NOMO-1 (cell line): ENCODE measurements around the gene PHLDB2.
"Not testable (repeated sequence)": the region's sequence is repeated elsewhere in the genome, so short reads cannot be mapped to it uniquely, and the experiment has no call there.

Source experiments
- DNase-seq, 2 experiments: peaks; one replicate each; lab custom pipeline; 2025; ENCODE audit not compliant: unreplicated experiment in 2 of 2; lab: John Stamatoyannopoulos, UW

Gene PHLDB2

DNA sequence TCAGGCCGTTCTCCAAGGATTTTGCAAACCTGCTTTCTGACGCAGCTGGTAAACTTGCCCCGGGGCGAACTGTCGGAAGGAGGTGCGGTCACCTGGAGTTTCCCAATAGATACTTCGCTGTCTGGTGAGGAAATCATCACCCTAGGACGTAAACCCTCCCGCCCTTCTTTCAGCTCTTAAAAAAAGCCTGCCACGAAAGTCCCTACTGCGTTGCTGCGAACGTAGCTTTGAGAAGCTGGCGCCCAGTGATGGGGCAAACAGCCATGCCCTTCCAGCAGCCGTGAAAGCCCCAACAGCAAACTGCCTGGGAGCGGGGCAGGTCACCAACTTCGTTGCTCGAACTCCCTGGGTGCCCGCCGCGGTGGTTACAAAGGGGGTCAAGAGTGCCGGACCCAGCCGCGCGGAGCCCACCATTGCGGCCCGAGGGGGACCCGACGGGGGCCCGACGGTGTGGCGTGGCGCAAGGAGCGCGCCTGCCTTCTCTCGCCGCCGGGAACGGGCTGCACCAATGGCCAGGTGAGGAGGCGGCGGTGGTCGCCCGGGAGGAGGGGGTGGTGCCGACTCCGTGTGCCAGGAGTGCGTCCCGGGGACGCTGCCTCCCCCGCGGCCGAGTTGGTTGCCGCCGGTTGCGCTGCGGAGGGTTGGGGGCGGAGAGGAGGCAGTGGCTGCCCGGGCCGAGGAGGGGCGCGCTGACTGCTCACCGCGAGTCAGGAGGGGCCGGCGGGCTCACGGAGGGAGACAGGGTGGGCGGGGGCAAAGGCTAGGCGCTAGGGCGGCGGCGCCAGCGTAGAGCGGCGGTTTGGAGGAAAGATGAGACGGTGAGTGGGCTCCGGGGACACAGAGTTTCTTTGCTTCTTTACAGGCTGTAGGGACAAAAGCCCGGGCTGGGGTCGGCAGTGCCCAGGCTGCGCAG, at the start of gene PHLDB2:
TSS of gene PHLDB2 (plus strand) at position 205 of the 913 bp plus-strand sequence. CDS start 24,813 bp downstream, outside the sequence.
- no peak for DNase-seq

- DNase-seq = no peak
Observed at GRCh38 chr3:111810909-111811308, 48.2 kb upstream of the PHLDB2 start.

GRCh38 chr3:111811811-111812210, 47.3 kb upstream of the PHLDB2 start:
- no peak for DNase-seq

DNA sequence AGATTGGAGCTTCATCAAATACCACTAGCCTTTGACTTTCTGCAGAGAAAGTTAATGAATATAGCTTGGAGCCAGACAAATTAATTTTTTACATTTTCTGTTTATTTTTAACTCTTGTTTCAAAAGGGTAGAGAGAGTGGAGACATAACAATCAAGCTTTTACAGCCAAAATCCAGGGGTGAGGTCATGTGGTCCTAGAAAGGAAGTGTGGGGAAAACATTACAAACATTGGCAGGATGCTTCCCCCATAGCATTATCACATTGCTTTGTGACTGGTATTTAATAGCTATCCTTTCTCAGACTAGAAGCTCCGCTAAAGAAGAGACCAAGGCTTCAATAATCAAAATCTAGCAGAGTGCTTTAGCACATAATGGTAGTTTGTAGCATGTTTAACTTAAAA, 46.4 kb upstream of the PHLDB2 start:
- no peak for DNase-seq

DNA sequence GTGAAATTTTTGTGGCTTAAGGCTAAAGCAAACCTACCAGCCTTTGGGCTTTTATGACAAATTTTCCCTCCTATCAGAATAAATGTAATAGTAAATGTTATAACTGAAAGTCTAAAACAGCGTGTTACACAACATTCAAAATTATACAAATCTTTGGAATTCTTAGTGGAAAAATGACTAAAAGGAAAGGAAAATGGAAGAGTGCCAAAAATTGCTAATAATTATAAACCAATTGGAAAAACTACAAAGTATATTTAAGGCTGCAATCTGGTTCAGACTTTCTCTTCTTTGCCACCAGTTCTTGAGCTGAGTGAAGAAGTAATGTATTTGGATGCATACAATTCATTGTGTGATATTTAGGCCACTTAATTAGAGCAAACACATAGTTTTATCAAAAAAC, 45.6 kb upstream of the PHLDB2 start:
- no peak for DNase-seq

GRCh38 chr3:111813979-111814378, 45.1 kb upstream of the PHLDB2 start:
- DNase-seq = no peak

GRCh38 chr3:111816771-111817170, 42.3 kb upstream of the PHLDB2 start:
- not testable (repeated sequence) for DNase-seq

- DNase-seq = no peak
Observed at GRCh38 chr3:111819927-111820326, 39.1 kb upstream of the PHLDB2 start.

DNA sequence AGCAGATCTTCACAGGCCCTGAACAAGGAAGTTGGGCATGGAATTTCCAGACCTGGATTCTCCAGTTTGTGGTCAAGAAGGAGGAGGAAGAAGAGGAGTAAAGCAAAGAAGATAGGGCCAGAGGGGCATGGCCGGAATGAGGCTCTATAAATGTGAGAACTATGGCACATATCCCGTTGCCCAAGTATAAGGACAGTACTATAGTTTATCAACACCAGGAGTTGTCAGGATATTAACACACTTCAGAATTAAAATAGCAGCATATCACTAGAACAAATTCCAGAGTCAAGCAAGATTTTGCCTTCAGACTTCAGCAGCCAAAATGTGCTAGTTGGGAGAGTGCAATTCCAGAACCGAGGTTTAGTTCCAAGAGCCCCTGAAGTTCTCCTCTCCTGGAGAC, 38.4 kb upstream of the PHLDB2 start:
- DNase-seq = no peak

- DNase-seq = no peak
Observed at GRCh38 chr3:111821891-111822290, 37.2 kb upstream of the PHLDB2 start.

DNA sequence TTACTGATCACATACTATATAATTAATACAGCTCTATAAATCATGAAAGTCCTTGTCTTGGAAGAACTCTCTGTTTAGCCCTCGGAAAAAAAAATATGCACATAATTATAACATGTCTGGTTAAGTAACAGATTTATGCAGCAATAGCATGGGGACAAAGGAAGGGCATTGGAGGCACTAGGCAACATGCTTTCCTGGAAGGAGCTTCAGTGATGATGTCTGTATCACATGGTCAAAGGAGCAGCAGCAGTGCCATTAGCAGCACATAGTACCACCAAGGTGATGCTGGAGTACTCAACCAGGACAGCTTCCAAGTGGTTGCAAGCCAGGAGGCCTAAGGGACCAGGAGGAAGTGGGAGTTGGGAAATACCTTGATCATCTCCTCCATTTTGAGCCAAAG, 36.3 kb upstream of the PHLDB2 start:
- no peak for DNase-seq

DNA sequence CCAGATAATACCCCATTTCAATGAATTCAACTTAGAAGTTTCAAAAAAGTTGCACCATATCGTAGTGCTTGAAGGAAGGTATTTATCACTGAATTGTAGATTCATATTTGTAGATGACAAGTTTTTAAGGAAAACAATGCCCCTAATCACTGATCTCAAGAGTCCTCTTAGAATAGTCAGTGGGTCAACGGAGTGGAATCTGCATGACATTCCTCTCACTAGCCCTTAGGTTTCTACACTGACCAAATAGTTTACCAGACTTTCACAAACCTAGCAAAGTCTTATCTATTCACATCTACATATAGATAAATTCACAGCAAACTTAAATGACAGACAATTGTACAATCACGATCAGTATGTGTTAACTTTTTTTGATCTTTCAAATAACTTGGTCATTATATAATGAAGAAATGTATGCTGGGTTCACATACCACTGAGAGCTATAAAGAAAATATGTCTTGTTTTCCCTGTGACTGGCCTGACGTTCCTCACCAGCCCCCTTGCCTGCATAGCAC, 35.7 kb upstream of the PHLDB2 start:
- DNase-seq = no peak

GRCh38 chr3:111824351-111824750, 34.7 kb upstream of the PHLDB2 start:
- DNase-seq = no peak

DNA sequence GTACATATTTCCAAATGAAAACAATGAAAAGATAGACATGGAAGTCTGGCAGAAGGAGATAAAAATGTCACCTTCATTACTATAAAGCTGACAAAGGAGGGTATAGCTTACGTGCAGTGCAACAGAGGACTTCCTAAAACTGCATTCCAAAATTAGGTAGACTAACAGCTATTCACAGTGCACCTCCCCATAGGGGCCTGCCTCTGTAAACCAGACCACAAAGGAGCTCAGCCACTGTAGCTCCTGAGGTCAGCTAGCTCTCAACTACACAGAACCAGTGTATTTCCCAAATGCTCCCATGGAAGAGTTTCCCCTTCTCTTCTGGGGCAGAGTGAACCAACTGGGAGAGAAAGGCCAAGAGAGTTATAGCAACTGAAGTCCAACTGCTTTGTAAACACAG, 31.2 kb upstream of the PHLDB2 start:
- DNase-seq = no peak

- DNase-seq = no peak
Observed at GRCh38 chr3:111828530-111828929, 30.5 kb upstream of the PHLDB2 start.

GRCh38 chr3:111829023-111829422, 30.0 kb upstream of the PHLDB2 start:
- no peak for DNase-seq

DNA sequence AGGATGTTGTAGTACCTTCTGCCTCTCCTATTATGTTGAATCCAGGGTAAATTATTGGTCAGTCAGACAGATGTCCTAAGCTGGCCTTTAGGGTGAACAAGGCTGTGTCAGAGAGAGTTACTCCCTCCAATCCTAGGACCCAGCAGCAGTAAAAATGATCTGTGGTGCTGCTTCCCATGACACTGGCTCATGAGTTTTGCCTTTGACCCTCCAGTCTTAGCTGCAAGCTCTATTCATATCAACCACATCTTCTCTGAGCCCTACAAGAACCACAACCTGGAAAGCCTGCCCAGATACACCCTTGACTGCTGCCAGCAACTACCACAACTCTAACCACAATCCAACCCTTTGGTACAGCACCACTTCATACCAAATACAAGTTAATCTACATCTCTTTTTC, 27.2 kb upstream of the PHLDB2 start:
- DNase-seq = no peak

GRCh38 chr3:111837112-111837511, 22.0 kb upstream of the PHLDB2 start:
- DNase-seq = no peak

GRCh38 chr3:111838133-111838532, 20.9 kb upstream of the PHLDB2 start:
- no peak for DNase-seq

GRCh38 chr3:111846039-111846438, 13.0 kb upstream of the PHLDB2 start:
- DNase-seq = no peak

DNA sequence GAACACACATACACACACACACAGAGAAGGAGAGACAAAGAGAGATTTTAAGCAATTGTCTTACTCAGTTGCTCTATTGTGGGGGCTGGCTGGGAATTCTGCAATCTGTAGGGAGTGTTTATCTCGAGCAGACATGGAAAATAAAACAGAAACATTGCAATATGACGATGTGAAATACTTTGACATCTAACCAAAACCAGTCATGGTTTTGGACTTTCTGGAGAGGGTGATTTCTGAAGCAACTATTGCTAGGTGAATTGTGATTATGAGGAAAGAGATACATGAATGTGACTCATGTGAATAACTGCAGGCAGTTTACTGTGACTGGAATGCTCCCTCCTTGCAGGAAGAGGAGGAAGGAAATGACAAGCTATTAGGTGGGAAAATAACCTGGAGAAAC, 12.3 kb upstream of the PHLDB2 start:
- DNase-seq = no peak

DNA sequence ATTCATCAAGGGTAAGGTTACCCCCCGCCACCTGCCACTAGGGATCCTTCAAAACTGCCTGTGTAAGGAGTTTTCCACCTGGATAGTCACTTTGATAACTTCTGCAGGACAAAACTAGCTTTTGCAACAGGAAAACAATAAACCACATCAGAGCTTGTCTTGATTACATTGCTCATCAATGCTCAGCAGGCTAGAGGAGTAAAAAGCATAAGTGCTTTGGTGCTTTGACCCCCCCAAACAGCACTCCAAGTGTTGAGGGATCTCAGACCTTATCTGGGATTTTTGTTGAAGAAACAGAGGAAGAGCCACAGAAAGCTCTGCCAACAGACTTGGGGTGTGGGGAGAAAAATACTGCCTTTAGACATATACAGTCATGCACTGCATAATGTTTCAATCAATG, 10.8 kb upstream of the PHLDB2 start:
- no peak for DNase-seq
